ENCODE results near the gene AVL9.

Gene AVL9

GRCh38 chr7:32513210-32513609 is 17.9 kb downstream of the AVL9 start:
- Histone ChIP-seq H3K36me3 (peaks cover 4% of the 10 kb centered on the region; the same call in 1 of the 2 replicates), H3K9me3 (no peaks in the 10 kb centered on the region; the same call in 1 of the 2 replicates), H3K4me3 (ENCODE audit: low read depth, low read length) (no peak overlapping the region), H3K27me3 (no peaks in the 10 kb centered on the region), H3K4me1 (no peaks in the 10 kb centered on the region)
- TF ChIP-seq CTCF (IDR thresholded peaks at IDR 0.05; ENCODE audit: low read depth, low read length) = no peak
- DNase-seq = no peak

- Histone ChIP-seq H3K4me3 (ENCODE audit: low read depth, low read length) (no peak overlapping the region), H3K36me3 (no peaks in the 10 kb centered on the region), H3K27me3 (no peaks in the 10 kb centered on the region), H3K4me1 (no peaks in the 10 kb centered on the region), H3K9me3 (peaks cover 3% of the 10 kb centered on the region)
- no peak for TF ChIP-seq CTCF (IDR thresholded peaks at IDR 0.05; ENCODE audit: low read depth, low read length)
- DNase-seq = no peak
Observed at GRCh38 chr7:32515890-32516550, 20.7 kb downstream of the AVL9 start.

GRCh38 chr7:32516551-32517100 is 21.3 kb downstream of the AVL9 start:
- TF ChIP-seq CTCF (IDR thresholded peaks at IDR 0.05; ENCODE audit: low read depth, low read length) = no peak
- DNase-seq = no peak
- no peak overlapping the region for H3K4me3 ChIP-seq (ENCODE audit: low read depth, low read length)
- peaks cover 3% of the 10 kb centered on the region for H3K9me3 ChIP-seq
- H3K4me1 ChIP-seq = no peaks in the 10 kb centered on the region
- no peaks in the 10 kb centered on the region for H3K27me3 ChIP-seq
- H3K36me3 ChIP-seq = no peaks in the 10 kb centered on the region

GRCh38 chr7:32518534-32519140 is 23.3 kb downstream of the AVL9 start:
- Histone ChIP-seq H3K27me3 (no peaks in the 10 kb centered on the region), H3K36me3 (no peaks in the 10 kb centered on the region), H3K9me3 (peaks cover 8% of the 10 kb centered on the region), H3K4me3 (ENCODE audit: low read depth, low read length) (no peak overlapping the region), H3K4me1 (no peaks in the 10 kb centered on the region)
- DNase-seq = no peak
- no peak for TF ChIP-seq CTCF (IDR thresholded peaks at IDR 0.05; ENCODE audit: low read depth, low read length)

- no peak for TF ChIP-seq CTCF (IDR thresholded peaks at IDR 0.05; ENCODE audit: low read depth, low read length)
- no peak for DNase-seq
- Histone ChIP-seq H3K36me3 (no peaks in the 10 kb centered on the region), H3K4me3 (ENCODE audit: low read depth, low read length) (no peak overlapping the region), H3K27me3 (no peaks in the 10 kb centered on the region), H3K9me3 (peaks cover 8% of the 10 kb centered on the region), H3K4me1 (no peaks in the 10 kb centered on the region)
Observed at GRCh38 chr7:32519763-32520162, 24.5 kb downstream of the AVL9 start.
